ENCODE data around the gene PCDH9.

The PCDH9 gene

GRCh38 chr13:67208552-67208951 is 21.6 kb downstream of the PCDH9 start:
- Histone ChIP-seq H3K36me3 (ENCODE audit: control insufficient read depth in 1 of 2, insufficient read depth in 2 of 2, low read depth in 1 of 2, low read length in 2 of 2) (no peaks in the 10 kb centered on the region), H3K4me3 (ENCODE audit: insufficient read depth in 1 of 2, low read depth in 1 of 2, low read length in 2 of 2) (no peak overlapping the region), H4K91ac (ENCODE audit: low read length) (no peak overlapping the region), H3K4me2 (ENCODE audit: low read length, poor library complexity, severe bottlenecking) (no peak overlapping the region), H2AK5ac (ENCODE audit: low read length, severe bottlenecking) (no peak overlapping the region), H3K14ac (ENCODE audit: low read length in 2 of 2) (no peak overlapping the region), H3K27ac (ENCODE audit: low read length, poor library complexity, severe bottlenecking) (no peak overlapping the region), H2BK5ac (ENCODE audit: low read depth, low read length, poor library complexity, severe bottlenecking) (no peak overlapping the region), H3K9me3 (ENCODE audit: control insufficient read depth, low read length) (no peaks in the 10 kb centered on the region), H4K8ac (ENCODE audit: low read length) (no peak overlapping the region), H2AFZ (ENCODE audit: low read depth, low read length) (no peak overlapping the region), H3K18ac (ENCODE audit: low read depth in 1 of 2, low read length in 2 of 2) (no peak overlapping the region), H2BK12ac (ENCODE audit: low read length in 2 of 2) (no peak overlapping the region), H3K79me1 (replicated peaks; ENCODE audit: low read length, poor library complexity, severe bottlenecking) (no peaks in the 10 kb centered on the region), H3K4me1 (ENCODE audit: control insufficient read depth, insufficient read depth, low read depth, low read length) (no peaks in the 10 kb centered on the region), H3K4ac (ENCODE audit: low read depth in 1 of 2, low read length in 2 of 2) (no peak overlapping the region), H3K9ac (ENCODE audit: low read length) (no peak overlapping the region), H3K23ac (ENCODE audit: low read length in 2 of 2) (no peak overlapping the region), H2BK120ac (ENCODE audit: low read depth, low read length) (no peak overlapping the region), H2BK15ac (ENCODE audit: low read depth, poor library complexity, severe bottlenecking) (no peak overlapping the region), H3K27me3 (ENCODE audit: control insufficient read depth in 1 of 2, insufficient read depth in 1 of 2, low read length in 2 of 2) (no peaks in the 10 kb centered on the region)
- 100% methylated on average over 1 of the region's 1 CpG for WGBS
- DNase-seq = no peak

GRCh38 chr13:67204764-67205163 is 25.4 kb downstream of the PCDH9 start:
- H2AK5ac ChIP-seq (ENCODE audit: low read length, severe bottlenecking) = no peak overlapping the region
- WGBS = 65% methylated on average over 1 of the region's 1 CpG

GRCh38 chr13:67200605-67201004 is 29.5 kb downstream of the PCDH9 start:
- H3K4ac ChIP-seq (ENCODE audit: low read depth in 1 of 2, low read length in 2 of 2) = no peak overlapping the region
- H3K9ac ChIP-seq (ENCODE audit: low read length) = no peak overlapping the region
- 52% methylated on average over 3 of the region's 4 CpGs for WGBS

More at GRCh38 chr13:67204764-67205163, 25.4 kb downstream of the PCDH9 start:
- Histone ChIP-seq H3K79me1 (replicated peaks; ENCODE audit: low read length, poor library complexity, severe bottlenecking) (no peaks in the 10 kb centered on the region), H2BK5ac (ENCODE audit: low read depth, low read length, poor library complexity, severe bottlenecking) (no peak overlapping the region), H3K18ac (ENCODE audit: low read depth in 1 of 2, low read length in 2 of 2) (no peak overlapping the region), H3K4me3 (ENCODE audit: insufficient read depth in 1 of 2, low read depth in 1 of 2, low read length in 2 of 2) (no peak overlapping the region), H3K4me1 (ENCODE audit: control insufficient read depth, insufficient read depth, low read depth, low read length) (no peaks in the 10 kb centered on the region), H3K9ac (ENCODE audit: low read length) (no peak overlapping the region), H2BK120ac (ENCODE audit: low read depth, low read length) (no peak overlapping the region), H3K27me3 (ENCODE audit: control insufficient read depth in 1 of 2, insufficient read depth in 1 of 2, low read length in 2 of 2) (no peaks in the 10 kb centered on the region), H3K4me2 (ENCODE audit: low read length, poor library complexity, severe bottlenecking) (no peak overlapping the region), H2BK15ac (ENCODE audit: low read depth, poor library complexity, severe bottlenecking) (no peak overlapping the region), H4K91ac (ENCODE audit: low read length) (no peak overlapping the region), H3K4ac (ENCODE audit: low read depth in 1 of 2, low read length in 2 of 2) (no peak overlapping the region), H2BK12ac (ENCODE audit: low read length in 2 of 2) (no peak overlapping the region), H2AFZ (ENCODE audit: low read depth, low read length) (no peak overlapping the region), H3K27ac (ENCODE audit: low read length, poor library complexity, severe bottlenecking) (no peak overlapping the region), H3K14ac (ENCODE audit: low read length in 2 of 2) (no peak overlapping the region), H3K36me3 (ENCODE audit: control insufficient read depth in 1 of 2, insufficient read depth in 2 of 2, low read depth in 1 of 2, low read length in 2 of 2) (no peaks in the 10 kb centered on the region), H3K9me3 (ENCODE audit: control insufficient read depth, low read length) (no peaks in the 10 kb centered on the region), H4K8ac (ENCODE audit: low read length) (no peak overlapping the region), H3K23ac (ENCODE audit: low read length in 2 of 2) (no peak overlapping the region)
- peak; percentile 33 for DNase-seq

GRCh38 chr13:67200183-67200582 is 30.0 kb downstream of the PCDH9 start:
- Histone ChIP-seq H3K4me2 (ENCODE audit: low read length, poor library complexity, severe bottlenecking) (no peak overlapping the region), H4K91ac (ENCODE audit: low read length) (no peak overlapping the region), H3K79me1 (replicated peaks; ENCODE audit: low read length, poor library complexity, severe bottlenecking) (no peaks in the 10 kb centered on the region), H2BK12ac (ENCODE audit: low read length in 2 of 2) (no peak overlapping the region), H3K9ac (ENCODE audit: low read length) (no peak overlapping the region), H2BK5ac (ENCODE audit: low read depth, low read length, poor library complexity, severe bottlenecking) (no peak overlapping the region), H3K23ac (ENCODE audit: low read length in 2 of 2) (no peak overlapping the region), H3K4me3 (ENCODE audit: insufficient read depth in 1 of 2, low read depth in 1 of 2, low read length in 2 of 2) (no peak overlapping the region), H3K27me3 (ENCODE audit: control insufficient read depth in 1 of 2, insufficient read depth in 1 of 2, low read length in 2 of 2) (no peaks in the 10 kb centered on the region), H3K27ac (ENCODE audit: low read length, poor library complexity, severe bottlenecking) (no peak overlapping the region), H2AFZ (ENCODE audit: low read depth, low read length) (no peak overlapping the region), H3K36me3 (ENCODE audit: control insufficient read depth in 1 of 2, insufficient read depth in 2 of 2, low read depth in 1 of 2, low read length in 2 of 2) (no peaks in the 10 kb centered on the region), H2BK120ac (ENCODE audit: low read depth, low read length) (no peak overlapping the region), H4K8ac (ENCODE audit: low read length) (no peak overlapping the region), H2AK5ac (ENCODE audit: low read length, severe bottlenecking) (no peak overlapping the region), H3K4ac (ENCODE audit: low read depth in 1 of 2, low read length in 2 of 2) (no peak overlapping the region), H3K18ac (ENCODE audit: low read depth in 1 of 2, low read length in 2 of 2) (no peak overlapping the region), H3K14ac (ENCODE audit: low read length in 2 of 2) (no peak overlapping the region), H3K9me3 (ENCODE audit: control insufficient read depth, low read length) (no peaks in the 10 kb centered on the region), H2BK15ac (ENCODE audit: low read depth, poor library complexity, severe bottlenecking) (no peak overlapping the region), H3K4me1 (ENCODE audit: control insufficient read depth, insufficient read depth, low read depth, low read length) (no peaks in the 10 kb centered on the region)
- no peak for DNase-seq

More at GRCh38 chr13:67200605-67201004, 29.5 kb downstream of the PCDH9 start:
- Histone ChIP-seq H3K14ac (ENCODE audit: low read length in 2 of 2) (no peak overlapping the region), H2BK5ac (ENCODE audit: low read depth, low read length, poor library complexity, severe bottlenecking) (no peak overlapping the region), H3K4me1 (ENCODE audit: control insufficient read depth, insufficient read depth, low read depth, low read length) (no peaks in the 10 kb centered on the region), H2AK5ac (ENCODE audit: low read length, severe bottlenecking) (no peak overlapping the region), H3K9me3 (ENCODE audit: control insufficient read depth, low read length) (no peaks in the 10 kb centered on the region), H3K36me3 (ENCODE audit: control insufficient read depth in 1 of 2, insufficient read depth in 2 of 2, low read depth in 1 of 2, low read length in 2 of 2) (no peaks in the 10 kb centered on the region), H3K18ac (ENCODE audit: low read depth in 1 of 2, low read length in 2 of 2) (no peak overlapping the region), H4K91ac (ENCODE audit: low read length) (no peak overlapping the region), H2AFZ (ENCODE audit: low read depth, low read length) (peak overlapping the region; percentile 29), H3K27ac (ENCODE audit: low read length, poor library complexity, severe bottlenecking) (no peak overlapping the region), H3K27me3 (ENCODE audit: control insufficient read depth in 1 of 2, insufficient read depth in 1 of 2, low read length in 2 of 2) (no peaks in the 10 kb centered on the region), H4K8ac (ENCODE audit: low read length) (no peak overlapping the region), H3K23ac (ENCODE audit: low read length in 2 of 2) (no peak overlapping the region), H3K4me2 (ENCODE audit: low read length, poor library complexity, severe bottlenecking) (no peak overlapping the region), H3K79me1 (replicated peaks; ENCODE audit: low read length, poor library complexity, severe bottlenecking) (no peaks in the 10 kb centered on the region), H2BK15ac (ENCODE audit: low read depth, poor library complexity, severe bottlenecking) (no peak overlapping the region), H2BK120ac (ENCODE audit: low read depth, low read length) (no peak overlapping the region), H2BK12ac (ENCODE audit: low read length in 2 of 2) (no peak overlapping the region), H3K4me3 (ENCODE audit: insufficient read depth in 1 of 2, low read depth in 1 of 2, low read length in 2 of 2) (no peak overlapping the region)
- no peak for DNase-seq
